HG03378 (cell line): ENCODE results near the gene TIMM10.
A peak's percentile ranks its signal among the peaks of the same experiment; 100 is the strongest.

Experiments used
- ATAC-seq: cut with Tn5 transposase; IDR thresholded peaks from one replicate; pipeline ENCODE4 v1.9.1; 2021; ENCODE audit warnings: mild to moderate bottlenecking, moderate library complexity; ENCODE audit not compliant: unreplicated experiment

TIMM10 gene, protein sequence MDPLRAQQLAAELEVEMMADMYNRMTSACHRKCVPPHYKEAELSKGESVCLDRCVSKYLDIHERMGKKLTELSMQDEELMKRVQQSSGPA

DNA sequence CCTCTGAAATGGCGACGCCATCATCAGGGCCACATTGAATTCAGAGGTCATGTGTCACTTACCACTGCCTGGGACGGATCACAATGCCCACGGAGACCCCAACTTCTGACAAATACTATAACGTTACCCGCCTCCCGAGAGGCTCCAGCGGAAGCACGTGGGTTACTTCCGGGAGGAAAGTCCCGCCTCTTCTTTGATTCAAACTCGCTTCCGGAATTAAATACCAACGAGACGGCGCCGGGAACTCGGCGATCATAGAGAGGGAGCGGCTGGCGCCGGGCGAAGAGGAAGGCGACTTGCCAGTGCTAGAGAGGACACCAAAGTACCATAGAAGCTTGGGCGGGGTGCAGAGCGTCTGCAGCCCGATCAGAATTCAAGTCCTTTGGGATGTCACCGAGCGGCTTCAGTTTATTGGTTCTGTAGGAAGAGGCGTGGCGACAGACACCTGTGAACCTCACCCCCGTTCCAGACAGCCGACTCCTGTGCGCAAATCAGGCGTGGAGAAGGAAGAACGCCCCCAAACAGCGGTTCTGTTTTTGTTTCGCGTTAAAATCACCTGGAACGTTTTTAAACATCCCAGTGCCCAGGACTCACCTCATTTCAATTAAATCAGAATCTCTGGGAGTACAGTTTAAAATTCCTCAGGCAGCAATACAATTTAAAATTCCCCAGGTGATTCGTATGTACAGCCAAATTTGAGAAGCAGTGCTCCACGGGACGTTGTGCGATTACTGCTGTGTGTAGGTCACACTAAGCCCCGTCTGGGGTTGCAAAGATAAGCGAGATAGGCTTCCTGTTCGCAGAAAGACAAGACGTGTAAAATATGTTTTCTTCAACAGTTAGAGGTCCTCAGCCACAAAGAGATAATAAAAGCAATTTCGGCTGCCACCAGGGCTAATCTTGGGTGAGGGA is at the start of gene TIMM10:
Gene TIMM10 (minus strand): TSS at position 159 of the 912 bp plus-strand sequence. CDS start 565 bp downstream, outside the sequence.
- peak; percentile 98 for ATAC-seq

DNA sequence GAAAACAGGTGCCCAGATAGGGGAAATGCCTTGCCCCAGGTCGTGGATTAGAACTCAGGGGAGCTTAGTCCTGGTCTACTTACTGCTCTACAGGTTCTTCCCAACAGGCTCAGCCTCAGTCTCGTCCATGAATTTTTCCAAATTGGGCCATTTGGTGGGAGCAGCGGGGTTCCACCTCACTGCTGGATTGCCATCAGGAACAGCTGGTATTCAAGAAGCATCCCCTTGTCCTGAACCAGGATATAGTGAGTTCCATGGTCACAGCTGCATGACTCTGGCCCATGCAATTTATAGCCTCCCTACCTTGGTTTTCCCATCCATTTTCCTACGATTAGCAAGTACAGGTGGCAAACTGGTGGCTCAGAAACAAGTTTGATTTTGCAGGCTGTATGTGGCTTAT is 43.5 kb upstream of the TIMM10 start:
- no peak for ATAC-seq

DNA sequence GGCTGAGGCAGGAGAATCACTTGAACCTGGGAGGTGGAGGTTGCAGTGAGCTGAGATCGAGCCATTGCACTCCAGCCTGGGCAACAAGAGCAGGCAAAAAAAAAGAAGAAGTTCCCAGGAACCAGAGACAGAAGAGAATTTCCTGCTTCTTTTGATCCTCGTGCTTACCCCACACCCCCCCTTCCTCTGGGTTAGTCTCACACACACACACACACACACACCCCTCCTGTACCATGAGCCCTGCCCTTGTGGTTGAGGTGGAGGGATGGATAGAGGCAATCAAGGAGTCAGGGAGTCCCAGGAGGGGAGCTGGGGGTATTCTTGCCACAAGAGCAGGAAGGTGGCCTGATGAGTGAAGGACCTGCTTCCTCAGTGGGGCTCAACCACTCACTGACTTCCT is 41.1 kb upstream of the TIMM10 start:
- ATAC-seq, result no peak

DNA sequence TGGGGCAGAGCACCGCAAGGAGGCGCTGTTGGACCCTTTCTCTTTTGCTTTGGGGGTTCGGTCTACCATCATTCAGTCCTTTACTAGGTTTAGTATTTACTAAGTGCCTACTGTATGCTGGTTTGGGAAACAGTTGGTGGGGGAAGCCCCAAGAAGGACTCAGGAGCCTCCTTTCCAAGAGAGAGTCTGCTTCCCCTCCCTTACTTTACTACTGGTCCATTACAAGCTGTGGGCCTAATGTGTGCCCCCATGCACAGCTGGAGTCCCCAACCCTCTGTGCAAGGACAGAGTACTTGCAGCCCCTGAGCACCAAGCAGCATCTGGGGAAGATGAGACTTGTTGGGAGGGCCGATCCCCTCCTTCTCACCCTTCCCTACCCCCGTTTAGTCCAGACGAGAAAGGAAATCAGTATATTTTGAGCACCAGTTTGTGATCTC is 37.8 kb upstream of the TIMM10 start:
- ATAC-seq, result peak; percentile 73

DNA sequence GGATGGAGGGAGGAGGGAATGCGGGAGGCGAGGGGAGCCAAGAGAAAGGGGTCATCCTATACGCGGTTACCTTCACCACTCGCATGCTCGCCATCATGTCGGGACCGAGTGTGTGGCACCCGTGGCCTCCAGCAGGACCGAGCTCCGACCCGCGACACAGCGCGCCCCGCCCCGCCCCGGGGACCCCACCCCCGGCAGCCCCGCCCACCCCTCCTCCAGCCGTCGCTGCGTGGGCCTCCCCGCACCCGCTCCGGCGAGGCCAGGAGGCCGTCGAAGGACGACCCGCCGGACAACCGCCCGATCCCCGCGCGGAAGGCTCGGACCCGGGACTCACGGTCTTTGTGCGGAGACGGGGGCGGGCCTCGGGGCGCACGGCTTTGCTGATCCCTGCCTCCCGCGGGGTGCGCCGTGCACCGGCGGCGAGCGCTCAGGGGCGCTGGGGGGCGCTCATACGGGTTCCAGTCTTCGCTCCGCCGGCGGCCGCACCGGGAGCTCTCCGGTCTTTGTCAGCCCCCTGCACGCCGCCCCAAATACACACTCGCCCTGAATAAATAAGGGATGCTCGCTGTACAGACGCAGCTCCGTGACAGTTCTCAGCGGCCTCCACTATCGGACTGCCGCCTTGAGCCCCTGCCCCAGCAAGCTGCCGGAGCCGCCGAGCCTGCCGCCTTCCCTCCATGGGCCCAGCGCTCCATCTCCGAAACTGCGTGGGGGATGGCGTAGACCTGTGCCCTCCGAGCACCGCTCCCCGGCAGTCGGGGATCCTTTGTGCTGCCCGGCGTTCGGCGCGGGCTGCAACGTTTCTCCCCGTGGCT is 37.2 kb upstream of the TIMM10 start, which contains the start of gene UBE2L6:
Gene UBE2L6 (minus strand): TSS at position 158 of the 815 bp plus-strand sequence. CDS start 61 bp downstream, at position 97.
- ATAC-seq, result peak; percentile 29

DNA sequence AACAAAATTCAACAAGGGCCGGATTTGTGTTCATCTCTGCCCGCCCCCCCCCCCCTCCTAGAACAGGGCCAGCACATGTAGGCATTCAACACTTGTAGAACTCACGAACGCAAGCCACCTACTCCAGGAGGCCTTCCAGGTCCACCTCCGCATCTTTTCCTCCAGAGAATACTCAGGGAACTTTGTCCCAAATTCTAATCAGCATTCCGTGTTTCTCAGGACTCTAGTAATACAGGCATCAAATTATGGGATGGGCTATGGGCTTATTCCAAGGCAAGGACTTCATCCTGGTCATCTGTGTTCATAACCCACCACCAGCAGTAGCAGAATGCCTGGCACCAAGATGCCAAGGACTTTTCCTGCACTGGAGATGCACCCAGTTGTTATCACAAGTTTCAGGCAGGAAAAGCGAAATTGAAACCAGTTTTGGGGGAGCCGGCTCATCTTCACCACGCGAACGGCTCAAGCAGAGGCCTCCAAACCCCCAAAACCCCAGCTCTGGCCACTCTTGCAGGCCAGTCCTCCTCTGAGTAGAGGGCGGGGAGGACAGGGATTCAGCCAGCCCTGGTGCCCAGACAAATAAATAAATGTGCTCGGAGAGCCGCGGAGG is 36.5 kb upstream of the TIMM10 start:
- no peak for ATAC-seq

DNA sequence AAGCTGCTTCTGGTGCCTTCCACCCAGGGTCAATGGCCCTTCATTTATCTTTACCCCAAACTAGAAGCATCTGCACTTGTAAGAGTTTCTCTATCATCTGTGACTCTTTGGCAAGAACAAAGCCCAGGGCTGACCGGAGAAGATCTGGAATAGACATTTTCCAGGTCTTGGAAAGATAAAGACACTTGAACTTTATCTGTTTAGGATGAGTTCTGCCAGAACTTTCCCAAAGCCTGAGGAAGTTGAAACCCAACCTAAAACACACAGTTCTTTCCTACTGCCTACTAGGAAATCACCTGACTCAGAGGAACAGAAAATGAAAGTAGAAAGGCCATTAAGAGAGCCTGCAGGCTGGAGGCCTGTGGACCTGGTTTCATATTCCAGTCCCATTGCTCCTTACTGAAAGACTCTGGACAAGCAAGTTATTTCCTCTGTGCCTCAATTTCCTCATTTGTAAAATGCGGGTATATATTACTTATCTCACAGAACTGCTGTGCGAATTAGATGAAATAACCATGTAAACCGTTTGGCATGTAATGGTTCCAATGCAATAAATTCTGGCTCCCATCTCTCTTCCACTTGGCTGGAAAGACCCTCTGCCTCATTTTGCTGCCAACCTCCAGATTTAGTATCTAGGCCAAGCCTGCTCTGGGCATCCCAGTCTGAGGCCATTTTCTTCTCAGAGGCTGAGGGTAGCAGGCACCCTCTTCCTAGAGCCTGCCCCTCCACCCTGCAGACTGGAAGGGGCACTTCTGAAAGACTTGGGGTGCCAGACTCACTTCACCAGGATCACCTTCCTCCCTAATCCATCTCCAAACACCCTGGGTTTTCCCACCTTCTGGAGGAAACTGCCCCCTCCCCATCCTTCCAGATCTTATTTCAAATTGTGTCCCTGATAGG is 35.7 kb upstream of the TIMM10 start:
- peak; percentile 78 for ATAC-seq

DNA sequence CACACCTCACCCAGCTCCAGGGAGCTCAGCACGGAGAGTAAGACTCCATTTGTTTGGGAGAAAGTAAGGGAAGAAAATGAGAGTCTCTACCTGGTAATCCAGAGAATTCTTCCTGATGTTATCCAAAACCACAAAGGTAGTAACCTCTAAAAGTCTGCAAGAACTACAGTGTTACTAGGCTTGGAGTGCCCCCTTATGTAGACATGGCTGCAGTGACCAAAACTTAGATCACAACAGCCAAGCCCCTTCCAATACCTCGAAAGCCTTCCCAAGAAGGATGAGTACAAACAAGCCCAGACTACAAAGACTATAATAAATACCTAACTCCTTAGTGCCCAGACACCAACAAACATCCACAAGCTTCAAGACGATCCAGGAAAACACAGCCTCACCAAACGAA is 32.0 kb upstream of the TIMM10 start:
- no peak for ATAC-seq

DNA sequence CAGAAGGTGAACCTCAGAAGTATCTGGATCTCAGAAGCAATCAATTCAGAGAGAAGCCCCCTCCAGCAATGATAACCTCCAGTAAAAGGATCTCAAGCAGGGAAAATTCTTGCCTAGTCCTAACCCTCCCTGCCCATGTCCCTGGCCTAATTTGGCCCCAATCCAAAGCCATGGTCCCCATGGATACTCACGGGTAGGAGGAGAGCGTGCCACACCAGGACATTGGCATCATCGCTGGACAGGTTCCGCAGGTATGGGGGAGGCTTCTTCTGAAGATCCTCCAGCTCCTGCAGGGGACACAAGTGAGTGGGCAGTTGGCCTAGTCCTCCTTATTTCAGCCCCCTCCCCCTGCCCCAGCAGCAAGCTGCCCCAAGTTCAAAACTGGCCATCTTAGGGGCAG is 29.6 kb upstream of the TIMM10 start:
- ATAC-seq, result no peak

DNA sequence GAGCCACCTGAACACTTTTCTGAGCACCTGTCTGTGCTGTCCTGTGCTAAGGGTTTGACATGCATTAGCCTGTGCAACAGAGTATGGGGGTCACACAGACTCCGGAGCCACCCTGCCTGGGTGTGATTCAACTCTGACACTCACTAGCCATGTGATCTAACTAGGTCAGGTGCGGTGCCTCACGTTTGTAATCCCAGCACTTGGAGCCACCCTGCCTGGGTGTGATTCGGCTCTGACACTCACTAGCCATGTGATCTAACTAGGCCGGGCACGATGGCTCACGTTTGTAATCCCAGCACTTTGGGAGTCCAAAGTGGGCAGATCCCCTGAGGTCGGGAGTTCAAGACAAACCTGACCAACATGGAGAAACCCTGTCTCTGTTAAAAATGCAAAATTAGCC is 25.5 kb upstream of the TIMM10 start:
- no peak for ATAC-seq

DNA sequence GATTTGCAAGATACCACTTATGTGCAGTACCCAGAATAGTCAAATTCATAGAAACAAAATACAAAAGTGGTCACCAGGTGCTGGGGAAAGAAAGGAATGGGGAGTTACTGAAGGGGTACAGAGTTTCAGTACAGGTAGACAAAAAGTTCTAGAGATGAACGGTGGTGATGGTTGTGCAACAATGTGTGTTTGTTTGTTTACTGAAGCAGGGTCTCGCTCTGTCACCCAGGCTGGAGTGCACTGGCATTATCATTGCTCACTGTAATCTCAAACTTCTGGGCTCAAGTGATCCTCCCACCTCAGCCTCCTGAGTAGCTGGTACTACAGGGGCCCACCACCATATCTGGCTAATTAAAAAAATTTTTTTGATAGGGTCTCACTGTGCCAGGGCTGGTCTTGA is 24.8 kb upstream of the TIMM10 start:
- no peak for ATAC-seq

DNA sequence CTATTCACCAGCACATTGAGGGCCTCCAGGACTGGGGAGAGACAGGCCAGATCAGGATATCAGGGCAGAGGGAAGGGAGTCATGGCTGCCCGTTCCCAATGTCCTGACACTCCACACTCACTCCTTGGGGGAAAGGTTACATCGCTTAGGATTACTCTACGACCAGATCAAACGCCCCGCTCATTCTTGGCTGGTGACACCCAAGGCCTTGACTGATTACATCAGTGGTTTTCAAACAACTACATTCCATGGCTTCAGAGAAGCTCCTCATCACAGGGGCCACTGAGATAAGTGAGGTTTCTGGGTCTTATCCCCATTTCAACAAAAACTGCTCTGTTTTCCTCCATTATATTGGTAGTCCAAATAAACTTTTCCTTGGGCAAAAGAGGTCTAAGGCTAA is 21.9 kb upstream of the TIMM10 start:
- ATAC-seq, result no peak

DNA sequence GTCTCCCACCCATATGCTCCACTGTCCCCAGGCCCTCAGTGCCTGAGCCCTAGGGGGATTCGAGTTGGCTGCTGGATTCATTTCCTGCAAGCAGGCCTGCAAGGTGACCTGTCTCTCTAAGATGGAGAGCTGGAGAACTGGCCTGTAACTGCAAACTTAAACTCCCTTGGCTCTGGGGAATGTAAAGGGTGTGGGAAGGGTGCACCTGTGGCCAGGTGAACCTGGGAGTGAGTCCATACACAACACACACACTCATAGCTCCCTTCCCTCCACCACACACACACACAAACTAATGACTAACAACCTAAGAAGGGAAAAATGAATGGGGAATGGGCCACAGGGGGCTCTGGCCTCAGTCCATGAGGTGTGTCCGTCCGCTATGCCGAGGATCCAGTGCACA is 21.4 kb upstream of the TIMM10 start:
- no peak for ATAC-seq

DNA sequence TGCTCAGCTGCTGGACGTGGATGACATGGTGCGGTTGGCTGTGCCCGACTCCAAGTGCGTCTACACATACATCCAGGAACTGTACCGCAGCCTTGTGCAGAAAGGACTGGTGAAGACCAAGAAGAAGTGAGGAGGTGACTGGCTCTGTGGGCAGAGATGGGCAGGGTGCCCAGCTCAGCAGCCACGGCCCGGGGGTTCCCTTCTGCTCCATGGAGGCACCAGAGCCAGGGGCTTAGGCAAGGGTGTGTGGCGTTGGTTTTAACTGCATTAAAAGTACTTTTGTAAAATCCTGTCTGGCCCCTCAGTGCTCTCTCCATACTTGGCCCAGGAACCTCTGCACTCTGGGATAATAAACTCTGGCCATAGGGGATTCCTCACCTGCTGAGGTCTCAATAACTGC is 19.4 kb upstream of the TIMM10 start:
- ATAC-seq, result no peak

DNA sequence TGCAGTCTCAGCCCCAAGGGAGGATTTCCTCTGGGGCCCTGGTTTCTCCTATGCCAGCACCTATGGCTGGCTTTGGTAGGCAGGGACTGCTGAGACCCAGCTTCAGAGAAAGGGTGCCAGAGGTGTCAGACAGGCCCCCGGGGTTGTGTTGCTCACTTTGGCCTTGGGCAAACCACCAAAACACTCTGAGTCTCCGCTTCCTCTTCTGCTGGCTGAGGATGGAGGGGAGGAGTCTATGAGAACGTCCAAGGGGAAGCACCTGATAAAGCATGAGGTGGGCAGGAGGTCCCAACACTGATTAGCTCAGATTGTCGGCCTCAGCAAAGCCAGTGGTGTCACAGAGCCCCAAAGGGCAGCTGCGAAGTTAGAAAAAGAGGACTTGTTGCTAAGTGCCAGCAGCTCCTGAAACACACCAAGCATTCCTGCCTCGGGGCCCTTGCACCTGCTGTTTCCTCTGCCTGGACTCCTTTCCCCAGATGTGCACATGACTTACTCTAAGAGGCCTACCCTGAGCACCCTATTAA is 17.4 kb upstream of the TIMM10 start:
- ATAC-seq, result peak; percentile 93

DNA sequence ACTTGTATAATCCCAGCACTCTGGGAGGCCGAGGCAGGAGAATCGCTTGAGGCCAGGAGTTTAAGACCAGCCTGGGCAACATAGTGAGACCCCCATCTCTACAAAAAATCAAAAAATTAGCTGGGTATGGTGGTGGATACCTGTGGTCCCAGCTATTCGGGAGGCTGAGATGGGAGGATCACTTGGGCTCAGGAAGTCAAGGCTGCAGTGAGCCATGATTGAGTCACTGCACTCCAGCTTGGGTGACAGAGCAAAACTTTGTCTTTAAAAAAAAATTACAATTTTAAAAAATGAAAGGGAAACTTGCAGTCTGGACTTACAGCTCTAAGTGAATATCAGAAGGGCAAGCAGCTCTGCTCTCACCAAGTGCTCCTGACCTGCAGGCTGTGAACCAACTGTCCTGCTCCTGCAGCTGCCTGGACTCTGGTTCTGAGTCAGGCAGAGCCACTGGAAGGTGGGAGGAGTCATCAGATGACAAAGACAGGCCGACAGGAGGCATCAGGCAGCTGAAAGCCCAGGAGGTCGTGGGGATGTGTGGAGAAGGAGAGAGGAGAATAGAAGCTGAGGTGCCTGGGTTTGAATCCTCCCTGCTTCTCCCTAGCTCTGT is 16.4 kb upstream of the TIMM10 start:
- peak; percentile 69 for ATAC-seq

DNA sequence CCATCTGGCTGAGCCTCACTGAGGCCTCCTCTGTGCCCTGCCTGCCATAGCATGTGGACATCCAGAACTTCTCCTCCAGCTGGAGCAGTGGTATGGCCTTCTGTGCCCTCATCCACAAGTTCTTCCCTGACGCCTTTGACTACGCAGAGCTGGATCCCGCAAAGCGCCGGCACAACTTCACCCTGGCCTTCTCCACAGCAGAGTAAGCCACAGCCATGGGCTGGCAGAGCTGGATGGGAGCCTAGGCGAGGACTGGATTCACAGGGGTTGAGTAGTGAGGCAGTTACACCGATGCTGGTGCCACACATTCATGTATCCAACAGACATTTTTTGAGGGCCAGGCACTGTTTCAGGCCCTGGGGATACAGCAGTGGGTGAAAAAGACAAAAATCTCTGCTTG is 15.9 kb upstream of the TIMM10 start:
- ATAC-seq, result no peak

DNA sequence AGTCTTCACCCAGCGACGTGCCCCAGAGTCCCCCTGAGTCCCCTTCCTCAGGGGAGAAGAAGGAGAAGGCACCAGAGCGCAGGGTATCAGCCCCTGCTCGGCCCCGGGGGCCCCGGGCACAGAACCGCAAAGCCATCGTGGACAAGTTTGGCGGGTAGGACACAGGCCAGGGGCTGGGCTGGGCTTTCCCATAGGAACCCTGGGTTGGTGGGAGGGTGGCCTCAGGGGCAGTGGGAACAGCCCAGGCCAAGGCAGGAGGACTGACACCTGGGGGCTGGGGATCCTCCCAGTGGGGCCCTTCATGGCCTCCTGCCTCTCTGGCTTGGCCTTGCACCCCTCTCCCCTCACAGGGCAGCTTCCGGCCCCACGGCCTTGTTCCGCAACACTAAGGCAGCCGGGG is 15.3 kb upstream of the TIMM10 start:
- ATAC-seq, result no peak

DNA sequence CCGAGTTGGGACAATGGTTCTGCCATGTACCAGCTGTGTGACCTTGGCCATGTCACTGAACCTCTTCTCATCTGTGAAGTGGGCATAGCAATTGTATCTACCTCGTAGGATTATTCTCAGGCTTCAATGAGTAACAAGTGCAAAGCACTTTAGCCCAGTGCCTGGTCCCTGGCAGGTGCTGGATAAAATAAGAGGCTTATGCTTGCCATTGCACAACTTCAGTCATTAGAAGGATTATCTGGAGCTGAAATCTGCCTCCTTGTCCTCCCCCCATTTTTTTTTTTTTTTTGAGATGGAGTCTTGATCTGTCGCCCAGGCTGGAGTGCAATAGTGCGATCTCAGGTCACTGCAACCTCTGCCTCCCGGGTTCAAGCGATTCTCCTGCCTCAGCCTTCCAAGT is 14.0 kb upstream of the TIMM10 start:
- no peak for ATAC-seq
